HPDE6-E6E7 (cell line): ENCODE measurements around the gene SERTAD2.

Experiments used
- DNase-seq: peaks from one replicate; pipeline ENCODE4 v3.0.0; 2011; ENCODE audit warnings: missing footprints; ENCODE audit errors: extremely low spot score

SERTAD2 gene

GRCh38 chr2:64608867-64609226 lies 44.9 kb downstream of the SERTAD2 start:
- no peak for DNase-seq

- peak; percentile 77 for DNase-seq
These were observed 46.1 kb downstream of the SERTAD2 start for GRCh38 chr2:64607381-64608304.

DNA sequence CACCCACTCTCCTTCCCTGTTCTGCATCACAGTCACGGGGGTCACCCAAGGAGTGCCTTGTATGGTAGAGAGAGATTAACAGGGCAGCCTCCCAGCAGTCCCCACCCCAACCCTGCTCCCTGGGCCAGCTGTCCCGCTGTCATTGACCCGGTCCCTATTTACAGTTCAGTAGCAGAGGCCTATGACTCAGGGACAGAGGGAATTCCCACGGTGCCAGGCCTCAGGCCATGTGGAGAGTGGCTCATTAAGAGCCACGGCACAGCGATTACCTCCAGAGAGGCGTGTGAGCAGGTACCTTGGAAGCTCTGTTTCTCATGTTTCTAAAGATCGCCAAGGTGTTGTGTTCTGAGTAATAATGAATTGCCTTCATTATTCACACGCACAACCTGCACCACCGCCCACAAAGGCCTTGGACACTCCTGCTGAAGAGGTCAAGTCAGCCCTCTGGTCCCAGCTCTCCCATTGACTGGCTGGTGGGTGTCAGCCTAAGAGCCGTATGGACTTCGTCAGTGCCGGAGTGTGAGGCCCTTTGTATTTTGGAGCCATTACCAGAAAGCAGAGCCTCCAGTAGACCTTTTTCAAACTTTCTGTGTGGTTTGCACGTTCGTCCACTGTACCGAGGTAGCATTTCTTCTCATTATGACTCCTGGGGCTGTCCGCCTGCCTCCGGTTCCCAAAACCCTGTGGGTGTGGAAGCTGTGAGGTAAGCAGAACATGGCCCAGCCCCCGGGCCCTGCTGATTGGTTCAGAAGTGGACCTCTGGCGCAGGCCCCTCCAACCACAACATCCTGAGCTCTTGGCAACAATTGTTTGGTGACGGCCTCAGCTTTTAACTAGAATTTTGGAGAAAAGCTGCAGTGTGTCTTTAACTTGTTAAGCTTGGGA lies 47.0 kb downstream of the SERTAD2 start:
- DNase-seq, result peak; percentile 82

GRCh38 chr2:64605991-64606478 lies 47.7 kb downstream of the SERTAD2 start:
- DNase-seq, result no peak

DNA sequence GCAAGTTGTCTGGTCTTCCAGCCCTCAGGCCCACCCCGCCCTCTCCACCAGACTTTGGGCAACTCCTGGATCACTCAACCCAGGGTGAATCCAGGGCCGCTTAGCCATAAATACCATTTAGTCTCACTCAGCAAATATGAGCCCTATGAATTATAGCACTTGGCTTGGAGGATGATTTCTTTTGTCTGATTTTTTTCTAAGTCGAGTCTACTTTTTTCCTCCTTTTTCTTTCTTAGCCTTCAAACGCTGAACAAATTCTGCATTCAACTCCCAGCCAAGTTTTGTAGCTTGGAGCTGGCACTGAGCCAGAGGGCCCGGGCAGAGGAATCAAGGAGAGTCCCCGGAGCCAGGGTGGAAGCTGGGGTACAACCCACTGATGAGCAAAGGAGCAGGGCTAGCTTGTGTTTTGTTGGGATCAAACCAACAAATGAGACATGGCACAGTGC lies 48.7 kb downstream of the SERTAD2 start:
- DNase-seq, result no peak

DNA sequence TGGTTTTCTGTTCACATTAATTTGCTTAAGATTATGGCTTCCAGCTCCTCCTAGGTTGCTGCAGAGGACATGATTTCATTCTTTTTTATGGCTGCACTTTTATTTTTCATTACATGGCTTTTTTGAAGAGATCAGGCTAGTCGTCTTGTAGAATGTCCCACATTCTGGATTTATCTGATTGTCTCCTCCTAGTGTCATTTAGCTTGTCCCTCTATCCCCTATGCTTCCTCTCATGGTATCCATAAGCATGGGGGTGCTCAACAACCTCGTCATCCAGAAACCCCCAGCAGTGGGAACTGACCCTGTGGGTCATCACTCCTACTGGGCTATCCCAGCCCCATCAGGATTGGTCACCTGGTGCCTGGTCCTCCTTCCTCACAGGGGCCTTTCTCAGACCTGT lies 49.6 kb downstream of the SERTAD2 start:
- no peak for DNase-seq

DNA sequence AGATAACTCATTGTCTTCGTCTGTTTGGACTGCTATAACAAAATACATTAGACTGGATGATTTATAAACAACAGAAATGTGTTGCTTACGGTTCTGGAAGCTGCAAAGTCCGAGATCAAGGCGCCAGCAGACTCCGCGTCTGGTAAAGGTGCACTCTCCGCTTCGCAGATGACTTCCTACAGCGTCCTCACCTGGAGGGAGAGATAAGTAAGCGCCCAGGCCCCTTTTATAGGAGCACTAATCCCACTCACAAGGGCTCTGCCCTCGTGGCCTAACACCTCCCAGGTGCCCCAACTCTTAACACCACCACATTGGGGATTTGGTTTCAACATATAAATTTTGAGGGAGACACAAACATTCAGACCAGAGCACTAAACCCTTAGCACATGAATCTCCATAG lies 51.3 kb downstream of the SERTAD2 start:
- DNase-seq, result no peak

DNA sequence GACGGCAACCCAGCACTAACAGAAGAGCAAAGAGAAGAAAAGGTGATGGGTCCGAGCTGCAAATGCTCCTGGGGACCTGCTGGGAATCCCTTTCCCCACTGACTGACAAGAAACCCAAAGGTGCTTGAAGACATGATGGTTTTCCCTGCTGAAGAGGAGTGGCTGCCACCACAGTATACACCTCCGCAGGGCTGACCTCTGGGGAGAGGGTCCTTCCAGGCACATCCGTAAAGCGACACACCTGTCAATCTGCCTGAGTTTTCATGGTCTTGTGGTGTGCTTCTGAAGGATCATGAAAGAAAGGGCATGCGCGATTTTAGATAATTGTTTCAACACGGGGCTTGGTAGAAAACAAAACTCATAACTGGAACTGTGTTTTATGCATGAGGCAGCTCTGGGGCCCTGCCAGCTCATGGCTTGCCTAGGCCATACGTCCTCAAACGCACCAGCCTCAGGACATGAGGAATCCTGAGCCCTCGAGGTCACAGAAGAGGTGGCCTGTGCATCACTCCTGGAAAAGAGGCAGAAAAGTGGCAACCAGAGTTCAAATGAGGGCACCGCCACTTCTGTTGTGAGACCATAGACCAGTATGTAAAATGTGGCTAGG lies 51.8 kb downstream of the SERTAD2 start:
- DNase-seq, result no peak

- DNase-seq, result no peak
These were observed 52.5 kb downstream of the SERTAD2 start for GRCh38 chr2:64601034-64601754.

GRCh38 chr2:64599469-64599868 lies 54.2 kb downstream of the SERTAD2 start:
- no peak for DNase-seq

GRCh38 chr2:64598226-64598625 lies 55.5 kb downstream of the SERTAD2 start:
- no peak for DNase-seq

GRCh38 chr2:64595397-64596176 lies 58.1 kb downstream of the SERTAD2 start:
- DNase-seq, result no peak

DNA sequence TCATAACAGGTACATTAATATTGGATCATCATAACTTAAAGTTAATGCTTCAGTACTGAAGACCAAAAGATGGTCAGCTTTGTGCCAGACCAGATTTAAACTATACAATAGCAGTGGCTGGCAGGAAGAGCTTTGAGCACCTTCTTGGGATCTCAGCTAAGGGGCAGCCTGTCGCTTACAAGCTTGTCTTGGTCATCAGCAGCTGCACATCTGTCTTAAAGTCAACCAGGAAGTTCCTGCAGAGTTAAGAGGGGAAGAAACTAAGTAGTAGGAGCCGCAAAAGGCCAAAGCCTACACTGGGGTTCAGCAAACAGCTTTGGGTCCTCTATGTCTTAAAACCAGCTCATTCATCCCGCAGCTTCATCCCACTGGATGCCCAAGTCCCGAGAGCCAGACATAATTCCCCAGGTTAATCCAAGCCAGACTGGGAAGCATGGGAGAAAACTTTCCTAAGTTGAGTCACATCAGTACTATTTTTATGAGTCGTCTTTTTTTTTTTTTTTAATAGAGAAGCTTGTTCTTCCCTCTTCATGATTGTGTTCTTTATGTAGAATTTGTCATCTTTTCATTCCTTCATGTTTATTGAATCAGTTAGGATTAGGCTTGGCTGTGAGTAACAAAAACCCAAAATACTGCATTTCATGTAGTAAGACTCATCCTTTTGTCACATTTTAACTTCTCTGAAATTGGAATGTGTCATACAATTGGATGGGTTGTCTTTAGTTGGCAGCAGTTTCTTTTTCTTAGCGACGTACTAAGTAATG lies 59.3 kb downstream of the SERTAD2 start:
- no peak for DNase-seq

GRCh38 chr2:64593035-64593655 lies 60.6 kb downstream of the SERTAD2 start:
- DNase-seq, result no peak

DNA sequence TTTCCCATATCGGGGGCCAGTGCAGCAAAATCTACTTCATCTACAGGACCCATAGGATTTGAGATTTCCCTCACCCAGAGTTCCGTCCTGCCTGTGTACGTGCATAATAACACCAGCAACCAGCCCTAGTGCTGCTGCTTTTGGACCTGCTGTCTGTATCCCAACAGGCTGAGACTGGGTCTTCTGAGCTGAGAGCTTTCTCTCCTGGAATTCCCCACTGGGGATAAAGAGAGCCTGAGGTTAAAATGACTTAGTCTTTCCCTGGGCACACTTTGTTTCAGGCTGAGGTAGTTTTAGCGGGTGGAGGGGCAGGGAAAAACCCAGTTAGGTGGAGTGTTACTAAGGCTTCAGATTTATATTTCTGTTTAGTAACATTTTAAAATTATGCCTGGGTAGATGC lies 62.5 kb downstream of the SERTAD2 start:
- DNase-seq, result no peak

DNA sequence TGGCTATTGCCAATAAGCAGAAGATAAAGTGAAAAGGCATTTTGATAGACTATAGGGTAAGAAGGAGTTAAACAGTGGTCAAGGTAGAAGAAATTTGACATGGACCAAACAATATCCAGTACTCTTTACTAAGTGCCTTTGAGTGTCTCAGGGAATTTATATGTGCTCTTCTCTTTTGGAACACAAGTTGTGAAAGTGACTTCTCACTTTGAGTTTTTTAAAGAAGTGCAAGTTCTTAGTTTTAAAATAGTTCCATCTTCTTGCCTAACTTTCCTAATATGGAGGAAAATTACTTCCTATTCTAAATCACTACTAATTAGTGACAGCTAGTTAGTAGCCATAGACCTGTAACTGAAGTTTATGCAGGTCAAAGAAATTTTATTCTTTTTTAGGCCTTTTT lies 66.2 kb downstream of the SERTAD2 start:
- DNase-seq, result no peak

GRCh38 chr2:64586883-64587481 lies 66.7 kb downstream of the SERTAD2 start:
- no peak for DNase-seq

- DNase-seq, result no peak
These were observed 67.7 kb downstream of the SERTAD2 start for GRCh38 chr2:64586054-64586453.

GRCh38 chr2:64582774-64583340 lies 70.9 kb downstream of the SERTAD2 start:
- no peak for DNase-seq
